Panc1 (cell line): Measurements from ENCODE around the gene OR6V1. TPM values are rescaled to one million over a fixed set of nuclear protein-coding genes. Genes with fewer than 3 reads are reported as not detected.

Experiments used
- ATAC-seq: fragments of 200-7000 bp; cut with Tn5 transposase; 2 replicates; pipeline ENCODE4 v1.9.1; 2020; ENCODE audit warnings: mild to moderate bottlenecking, moderate library complexity
- BruUV-seq: library from RNA; stranded (reverse); fragments of 400-500 nt; replicated peaks from 2 replicates; lab custom pipeline; 2021; lab: Mats Ljungman, UMichigan
- CTCF ChIA-PET: fragments of 300-600 bp; sonication (Branson Sonifier 250); formaldehyde crosslinking; loops from one replicate; lab custom pipeline; 2022; ENCODE audit warnings: antibody characterized with exemption; lab: Charles Lee
- POLR2A ChIA-PET: fragments of 300-600 bp; sonication (Branson Sonifier 250); formaldehyde crosslinking; loops from one replicate; lab custom pipeline; 2022; ENCODE audit warnings: antibody characterized with exemption; lab: Charles Lee
- DNase-seq: peaks from one replicate; pipeline ENCODE4 v3.0.0-alpha.2; 2010; ENCODE audit warnings: low read depth, low spot score
- H3K27ac ChIP-seq: 2 replicates; pipeline ENCODE4 v1.5.1; 2011; ENCODE audit warnings: mild to moderate bottlenecking, low read length, inconsistent platforms
- H3K27me3 ChIP-seq: fragments of 200-500 bp; sonication (Bioruptor generic); 2 replicates; pipeline ENCODE4 v1.6.0; 2014; ENCODE audit warnings: low read length, inconsistent platforms; ENCODE audit not compliant: control insufficient read depth, insufficient read depth
- H3K36me3 ChIP-seq: fragments of 200-500 bp; sonication (Bioruptor generic); 2 replicates; pipeline ENCODE4 v1.5.1; 2014; ENCODE audit warnings: inconsistent platforms, mild to moderate bottlenecking, low read length, moderate library complexity; ENCODE audit not compliant: control insufficient read depth, insufficient read depth
- H3K4me1 ChIP-seq: 2 replicates; pipeline ENCODE4 v1.5.1; 2011; ENCODE audit warnings: inconsistent platforms, mild to moderate bottlenecking, low read length, moderate library complexity; ENCODE audit not compliant: control insufficient read depth, insufficient read depth
- H3K4me3 ChIP-seq, 2 experiments: 2 replicates each; pipeline ENCODE4 v1.5.1; 2011 to 2012; ENCODE audit warnings: low read depth in 2 of 2, low read length in 2 of 2, mild to moderate bottlenecking in 2 of 2, inconsistent platforms in 1 of 2, moderate library complexity in 1 of 2
- H3K9me3 ChIP-seq: fragments of 200-500 bp; sonication (Bioruptor generic); 2 replicates; pipeline ENCODE4 v1.5.1; 2014; ENCODE audit warnings: low read depth, mild to moderate bottlenecking, inconsistent platforms, low read length, moderate library complexity; ENCODE audit not compliant: control insufficient read depth, insufficient read depth
- CTCF ChIP-seq: fragments of 450-650 bp; IDR thresholded peaks from 2 replicates; pipeline ENCODE4 v1.5.1; 2017; ENCODE audit warnings: mild to moderate bottlenecking
- POLR2AphosphoS5 ChIP-seq: IDR thresholded peaks from 2 replicates; pipeline ENCODE4 v1.6.1; 2012; ENCODE audit warnings: mild to moderate bottlenecking, low read depth, low read length, moderate library complexity
- REST ChIP-seq, 2 experiments: IDR thresholded peaks; 2 replicates each; pipeline ENCODE4 v1.6.1; 2011 to 2012; ENCODE audit warnings: low read depth in 2 of 2, control low read depth in 1 of 2, low read length in 1 of 2, mild to moderate bottlenecking in 1 of 2, moderate library complexity in 1 of 2; ENCODE audit not compliant: insufficient read depth in 1 of 2
- SIN3A ChIP-seq: IDR thresholded peaks from 2 replicates; pipeline ENCODE4 v1.6.1; 2012; ENCODE audit warnings: low read depth, mild to moderate bottlenecking, low read length, moderate library complexity, borderline replicate concordance; ENCODE audit not compliant: insufficient read depth
- TCF7L2 ChIP-seq: IDR thresholded peaks from 2 replicates; pipeline ENCODE4 v1.6.1; 2011; ENCODE audit warnings: mild to moderate bottlenecking, low read depth, low read length, inconsistent platforms
- in situ Hi-C: cut with HindIII; loops from 2 replicates; pipeline ENCODE4 v1.10.0; 2016; ENCODE audit warnings: low sequenced_read_pairs, low pct_unique_long_range_greater_than_20kb
- intact Hi-C: fragments of 100-400 bp; cut with micrococcal nuclease; formaldehyde crosslinking; loops from one replicate; pipeline ENCODE4 v1.10.0; 2022; ENCODE audit not compliant: unreplicated experiment
- total RNA-seq: library from RNA; stranded (reverse); gene quantifications from one replicate; pipeline ENCODE4 v1.2.1, GENCODE V29; 2021; ENCODE audit not compliant: unreplicated experiment

Gene OR6V1
- total RNA-seq, 1 experiment from 2014 or later: not detected

- ATAC-seq (no peak), DNase-seq (no peak)
- Histone ChIP-seq H3K27me3 (peaks cover 2% of the 10 kb centered on the region; the same call in 1 of the 2 replicates), H3K9me3 (no peaks in the 10 kb centered on the region), H3K4me1 (no peaks in the 10 kb centered on the region), H3K36me3 (no peaks in the 10 kb centered on the region), H3K4me3 (no peak overlapping the region), H3K27ac (no peak overlapping the region)
- intact Hi-C loops (no loop called here), in situ Hi-C loops (loop anchor here (25.0 kb wide), 1 partner anchor 197 kb away; the partner anchor contains the start of gene TAS2R40)
- TF ChIP-seq REST (IDR thresholded peaks at IDR 0.05; ENCODE audit: insufficient read depth in 1 of 2, low read depth in 2 of 2, low read length in 1 of 2) (no peak), SIN3A (no peak), POLR2AphosphoS5 (no peak), TCF7L2 (no peak), CTCF (no peak)
- ChIA-PET CTCF (no interaction called here), POLR2A (no interaction called here)
- no TSS peak for BruUV-seq
These were observed 37.1 kb upstream of the OR6V1 start for GRCh38 chr7:143015084-143015483.

- H3K4me1 ChIP-seq: no peaks in the 10 kb centered on the region
- ATAC-seq: no peak
- CTCF ChIA-PET: no interaction called here
- DNase-seq: no peak
- peaks cover 2% of the 10 kb centered on the region; the same call in 1 of the 2 replicates for H3K27me3 ChIP-seq
- in situ Hi-C loops: loop anchor here (25.0 kb wide), 1 partner anchor 196 kb away; the partner anchor contains the start of gene TAS2R40
- no peaks in the 10 kb centered on the region for H3K36me3 ChIP-seq
- no peak overlapping the region for H3K4me3 ChIP-seq
- BruUV-seq: no TSS peak
- H3K27ac ChIP-seq: no peak overlapping the region
- intact Hi-C loops: no loop called here
- TF ChIP-seq TCF7L2: no peak
- no peaks in the 10 kb centered on the region for H3K9me3 ChIP-seq
- POLR2A ChIA-PET: no interaction called here
These were observed 36.1 kb upstream of the OR6V1 start for GRCh38 chr7:143015926-143016490.

GRCh38 chr7:143016996-143017395 lies 35.1 kb upstream of the OR6V1 start:
- POLR2A ChIA-PET: no interaction called here
- intact Hi-C loops: no loop called here
- H3K36me3 ChIP-seq: no peaks in the 10 kb centered on the region
- peaks cover 2% of the 10 kb centered on the region; the same call in 1 of the 2 replicates for H3K27me3 ChIP-seq
- H3K9me3 ChIP-seq: no peaks in the 10 kb centered on the region
- no peaks in the 10 kb centered on the region for H3K4me1 ChIP-seq
- ATAC-seq: no peak
- CTCF ChIA-PET: interaction anchor here (1.8 kb wide), 1 partner anchor 198 kb away, joined by 6 read pairs; no protein-coding TSS in a partner anchor
- no peak for TF ChIP-seq SIN3A
- TF ChIP-seq CTCF: no peak
- no peak for TF ChIP-seq POLR2AphosphoS5
- TF ChIP-seq REST (IDR thresholded peaks at IDR 0.05; ENCODE audit: insufficient read depth in 1 of 2, low read depth in 2 of 2, low read length in 1 of 2): no peak
- no peak for TF ChIP-seq TCF7L2
- no peak for DNase-seq
- no peak overlapping the region for H3K4me3 ChIP-seq
- in situ Hi-C loops: loop anchor here (25.0 kb wide), 1 partner anchor 195 kb away; the partner anchor contains the start of gene TAS2R40
- BruUV-seq: no TSS peak
- no peak overlapping the region for H3K27ac ChIP-seq
